ENCODE measurements around the gene LRRFIP2.

DNA sequence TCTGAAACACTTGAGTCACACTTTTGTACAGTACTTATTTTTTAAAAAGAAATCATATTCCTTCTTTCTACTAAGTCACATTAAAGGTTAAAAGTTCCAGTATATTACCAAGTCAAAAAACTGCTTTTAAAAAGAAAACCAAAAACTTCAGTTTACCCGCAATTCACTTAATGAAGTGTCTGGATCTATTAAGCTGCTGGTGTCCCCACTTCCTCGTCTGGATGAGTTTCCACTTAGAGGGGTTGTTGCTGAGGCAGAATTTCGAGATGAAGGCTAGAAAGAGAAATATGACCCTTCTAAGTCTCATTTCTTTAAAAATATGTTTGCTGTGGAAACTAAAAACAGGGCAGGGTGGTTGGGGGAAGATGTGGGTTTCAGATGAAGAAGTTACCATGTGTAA, 79.7 kb downstream of the LRRFIP2 start:
- TF ChIP-seq, protein P1, sequence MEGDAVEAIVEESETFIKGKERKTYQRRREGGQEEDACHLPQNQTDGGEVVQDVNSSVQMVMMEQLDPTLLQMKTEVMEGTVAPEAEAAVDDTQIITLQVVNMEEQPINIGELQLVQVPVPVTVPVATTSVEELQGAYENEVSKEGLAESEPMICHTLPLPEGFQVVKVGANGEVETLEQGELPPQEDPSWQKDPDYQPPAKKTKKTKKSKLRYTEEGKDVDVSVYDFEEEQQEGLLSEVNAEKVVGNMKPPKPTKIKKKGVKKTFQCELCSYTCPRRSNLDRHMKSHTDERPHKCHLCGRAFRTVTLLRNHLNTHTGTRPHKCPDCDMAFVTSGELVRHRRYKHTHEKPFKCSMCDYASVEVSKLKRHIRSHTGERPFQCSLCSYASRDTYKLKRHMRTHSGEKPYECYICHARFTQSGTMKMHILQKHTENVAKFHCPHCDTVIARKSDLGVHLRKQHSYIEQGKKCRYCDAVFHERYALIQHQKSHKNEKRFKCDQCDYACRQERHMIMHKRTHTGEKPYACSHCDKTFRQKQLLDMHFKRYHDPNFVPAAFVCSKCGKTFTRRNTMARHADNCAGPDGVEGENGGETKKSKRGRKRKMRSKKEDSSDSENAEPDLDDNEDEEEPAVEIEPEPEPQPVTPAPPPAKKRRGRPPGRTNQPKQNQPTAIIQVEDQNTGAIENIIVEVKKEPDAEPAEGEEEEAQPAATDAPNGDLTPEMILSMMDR (conservative IDR thresholded peaks at IDR 0.05; ENCODE audit: low read depth, low read length), result no peak
- no peak for TF ChIP-seq EZH2 (IDR thresholded peaks at IDR 0.05; ENCODE audit: borderline replicate concordance, low read depth, low read length, poor library complexity, severe bottlenecking)
